NCI-H1092 treated with DMSO at 0.1 percent for 48 hours (cell line): ENCODE measurements around the gene MORN5.

ENCODE experiments used
- DNase-seq: peaks from one replicate; lab custom pipeline; 2025; lab: John Stamatoyannopoulos, UW

The MORN5 gene

GRCh38 chr9:122125158-122125508 lies 34.6 kb upstream of the MORN5 start:
- peak; percentile 61 for DNase-seq

GRCh38 chr9:122125509-122126330 lies 34.0 kb upstream of the MORN5 start:
- DNase-seq: no peak

- DNase-seq: no peak
Observed at GRCh38 chr9:122126331-122127261, 33.1 kb upstream of the MORN5 start.

GRCh38 chr9:122127396-122127798 lies 32.3 kb upstream of the MORN5 start:
- no peak for DNase-seq

GRCh38 chr9:122128007-122128968 lies 31.4 kb upstream of the MORN5 start:
- DNase-seq: no peak

- no peak for DNase-seq
Observed at GRCh38 chr9:122128969-122129343, 30.8 kb upstream of the MORN5 start.

- DNase-seq: no peak
Observed at GRCh38 chr9:122129969-122130368, 29.7 kb upstream of the MORN5 start.

- DNase-seq: no peak
Observed at GRCh38 chr9:122130837-122131236, 28.9 kb upstream of the MORN5 start.

- DNase-seq: no peak
Observed at GRCh38 chr9:122131401-122132001, 28.2 kb upstream of the MORN5 start.

GRCh38 chr9:122132539-122132938 lies 27.2 kb upstream of the MORN5 start:
- DNase-seq: no peak

- no peak for DNase-seq
Observed at GRCh38 chr9:122133263-122133983, 26.3 kb upstream of the MORN5 start.

- no peak for DNase-seq
Observed at GRCh38 chr9:122133984-122134535, 25.6 kb upstream of the MORN5 start.

GRCh38 chr9:122134822-122135528 lies 24.7 kb upstream of the MORN5 start:
- no peak for DNase-seq

- no peak for DNase-seq
Observed at GRCh38 chr9:122135529-122135859, 24.2 kb upstream of the MORN5 start.

- no peak for DNase-seq
Observed at GRCh38 chr9:122138560-122139268, 21.0 kb upstream of the MORN5 start.

- DNase-seq: no peak
Observed at GRCh38 chr9:122140368-122141193, 19.1 kb upstream of the MORN5 start.

GRCh38 chr9:122141671-122142070 lies 18.0 kb upstream of the MORN5 start:
- DNase-seq: no peak

- DNase-seq: no peak
Observed at GRCh38 chr9:122143296-122143695, 16.4 kb upstream of the MORN5 start.
